Trophoblast cell (in vitro differentiated cells and primary cell): ENCODE data around the gene CDC14C.

Source experiments
- DNase-seq, 2 donors: peaks; one replicate each; pipeline ENCODE4 v3.0.0-alpha.2; 2016
- H2AFZ ChIP-seq: 2 replicates; pipeline ENCODE4 v1.6.1; 2013; ENCODE audit warnings: low read length, moderate library complexity, mild to moderate bottlenecking; ENCODE audit not compliant: insufficient read depth, poor library complexity
- H2AK5ac ChIP-seq: 2 replicates; pipeline ENCODE4 v1.6.1; 2013; ENCODE audit warnings: mild to moderate bottlenecking, low read length
- H2BK120ac ChIP-seq: 2 replicates; pipeline ENCODE4 v1.6.1; 2013; ENCODE audit warnings: low read length, mild to moderate bottlenecking, moderate library complexity; ENCODE audit not compliant: insufficient read depth, poor library complexity
- H2BK12ac ChIP-seq: 2 replicates; pipeline ENCODE4 v1.6.1; 2013; ENCODE audit warnings: mild to moderate bottlenecking, low read length, moderate library complexity
- H2BK5ac ChIP-seq: 2 replicates; pipeline ENCODE4 v1.6.1; 2013; ENCODE audit warnings: low read length, low read depth, moderate library complexity, mild to moderate bottlenecking; ENCODE audit not compliant: poor library complexity
- H3K14ac ChIP-seq: 2 replicates; pipeline ENCODE4 v1.6.1; 2013; ENCODE audit warnings: mild to moderate bottlenecking, low read length
- H3K18ac ChIP-seq: 2 replicates; pipeline ENCODE4 v1.6.1; 2013; ENCODE audit warnings: mild to moderate bottlenecking, low read length
- H3K23ac ChIP-seq: 2 replicates; pipeline ENCODE4 v1.6.1; 2013; ENCODE audit warnings: low read length
- H3K27ac ChIP-seq: 2 replicates; pipeline ENCODE4 v1.5.1; 2013; ENCODE audit warnings: low read depth, mild to moderate bottlenecking, inconsistent platforms, low read length, moderate library complexity
- H3K27me3 ChIP-seq: 2 replicates; pipeline ENCODE4 v1.6.1; 2013; ENCODE audit warnings: inconsistent platforms, mild to moderate bottlenecking, low read length, moderate library complexity; ENCODE audit not compliant: insufficient read depth
- H3K36me3 ChIP-seq, 2 experiments: 1 replicate in 1 of 2; 2 replicates in 1 of 2; pipeline ENCODE4 v1.6.1; 2013; ENCODE audit warnings: low read length in 2 of 2, mild to moderate bottlenecking in 2 of 2, moderate library complexity in 1 of 2; ENCODE audit not compliant: insufficient read depth in 2 of 2, control insufficient read depth in 1 of 2
- H3K4ac ChIP-seq: 2 replicates; pipeline ENCODE4 v1.6.1; 2013; ENCODE audit warnings: low read depth, mild to moderate bottlenecking, low read length, moderate library complexity
- H3K4me1 ChIP-seq, 2 experiments: 1 replicate in 1 of 2; 2 replicates in 1 of 2; pipeline ENCODE4 v1.6.1; 2013; ENCODE audit warnings: low read length in 2 of 2, mild to moderate bottlenecking in 2 of 2, moderate library complexity in 1 of 2; ENCODE audit not compliant: insufficient read depth in 2 of 2, control insufficient read depth in 1 of 2
- H3K4me2 ChIP-seq: 2 replicates; pipeline ENCODE4 v1.6.1; 2013; ENCODE audit warnings: inconsistent platforms, mild to moderate bottlenecking, low read length, moderate library complexity
- H3K4me3 ChIP-seq: 2 replicates; pipeline ENCODE4 v1.5.1; 2013; ENCODE audit warnings: mild to moderate bottlenecking, low read depth, low read length, inconsistent platforms
- H3K79me1 ChIP-seq: one replicate; pipeline ENCODE4 v1.6.1; 2013; ENCODE audit warnings: low read length
- H3K79me2 ChIP-seq: 2 replicates; pipeline ENCODE4 v1.6.1; 2013; ENCODE audit warnings: low read length, mild to moderate bottlenecking; ENCODE audit not compliant: control insufficient read depth, insufficient read depth, poor library complexity
- H3K9ac ChIP-seq: 2 replicates; pipeline ENCODE4 v1.6.1; 2013; ENCODE audit warnings: mild to moderate bottlenecking, low read length
- H3K9me3 ChIP-seq: 2 replicates; pipeline ENCODE4 v1.6.1; 2013; ENCODE audit warnings: low read depth, mild to moderate bottlenecking, control low read depth, inconsistent platforms, low read length; ENCODE audit not compliant: insufficient read depth
- H4K12ac ChIP-seq: 2 replicates; pipeline ENCODE4 v1.6.1; 2013; ENCODE audit warnings: low read depth, mild to moderate bottlenecking, low read length, moderate library complexity
- H4K8ac ChIP-seq: 2 replicates; pipeline ENCODE4 v1.6.1; 2013; ENCODE audit warnings: low read depth, mild to moderate bottlenecking, low read length, moderate library complexity
- H4K91ac ChIP-seq: one replicate; pipeline ENCODE4 v1.6.1; 2013; ENCODE audit warnings: low read depth, mild to moderate bottlenecking, low read length, moderate library complexity
- WGBS: extraction: QIAGEN DNeasy Blood & Tissue Kit; methylation state at CpG from one replicate; pipeline ENCODE4 v1.1.7; 2013; ENCODE audit warnings: missing lambda C conversion rate; ENCODE audit not compliant: insufficient read length, insufficient coverage; ENCODE audit errors: extremely low coverage; 5-methylcytosine and 5-hydroxymethylcytosine counted together

CDC14C gene

GRCh38 chr7:48971173-48971572 is 46.8 kb downstream of the CDC14C start:
- no peak overlapping the region for H2AFZ ChIP-seq
- H4K12ac ChIP-seq: no peak overlapping the region
- no peak overlapping the region for H3K27ac ChIP-seq
- no peak overlapping the region for H2BK12ac ChIP-seq
- no peak overlapping the region for H3K14ac ChIP-seq
- H3K4me3 ChIP-seq: no peak overlapping the region
- no peak overlapping the region for H3K23ac ChIP-seq
- no peaks in the 10 kb centered on the region for H3K79me1 ChIP-seq
- no peaks in the 10 kb centered on the region for H3K9me3 ChIP-seq
- WGBS: no CpG with 5 or more reads among the region's 1 CpG
- H2BK120ac ChIP-seq: no peak overlapping the region
- H2AK5ac ChIP-seq: no peak overlapping the region
- no peak overlapping the region for H3K18ac ChIP-seq
- no peak overlapping the region for H4K8ac ChIP-seq
- H2BK5ac ChIP-seq: no peak overlapping the region
- H3K4ac ChIP-seq: no peak overlapping the region
- H3K36me3 ChIP-seq: no peaks in the 10 kb centered on the region
- no peaks in the 10 kb centered on the region for H3K27me3 ChIP-seq
- no peak overlapping the region for H4K91ac ChIP-seq
- DNase-seq: no peak
- H3K4me2 ChIP-seq: no peak overlapping the region
- H3K9ac ChIP-seq: no peak overlapping the region
- no peaks in the 10 kb centered on the region for H3K79me2 ChIP-seq
- H3K4me1 ChIP-seq: no peaks in the 10 kb centered on the region

DNA sequence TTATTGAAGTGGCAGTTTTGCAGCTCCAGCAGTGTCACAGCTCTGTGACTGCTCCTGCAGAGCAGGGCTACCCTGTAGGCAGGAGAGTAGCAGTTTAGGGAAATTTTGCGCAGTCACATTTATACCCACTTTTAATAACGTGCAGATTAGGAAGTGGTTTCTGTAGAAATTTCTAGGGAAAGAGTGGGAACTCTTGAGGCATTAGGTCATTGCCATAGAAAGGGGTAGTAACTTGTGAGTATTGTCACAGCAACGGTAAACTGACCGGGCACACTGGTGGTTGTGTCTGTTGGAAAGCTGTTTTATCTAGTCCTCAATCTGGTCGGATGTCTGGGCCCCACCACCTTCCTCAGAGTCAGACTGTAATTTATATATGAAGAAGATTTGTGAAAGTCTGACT is 51.9 kb downstream of the CDC14C start:
- H3K27ac ChIP-seq: no peak overlapping the region
- no CpG with 5 or more reads among the region's 5 CpGs for WGBS
- no peak overlapping the region for H3K4me2 ChIP-seq
- no peak for DNase-seq
- no peak overlapping the region for H3K4me3 ChIP-seq
- no peaks in the 10 kb centered on the region for H3K79me2 ChIP-seq
- no peak overlapping the region for H4K8ac ChIP-seq
- H4K91ac ChIP-seq: no peak overlapping the region
- no peak overlapping the region for H3K4ac ChIP-seq
- H3K4me1 ChIP-seq: no peaks in the 10 kb centered on the region
- H3K14ac ChIP-seq: no peak overlapping the region
- no peak overlapping the region for H2BK5ac ChIP-seq
- H4K12ac ChIP-seq: no peak overlapping the region
- no peak overlapping the region for H2BK120ac ChIP-seq
- H3K23ac ChIP-seq: no peak overlapping the region
- H3K9ac ChIP-seq: no peak overlapping the region
- H2AK5ac ChIP-seq: no peak overlapping the region
- H3K79me1 ChIP-seq: no peaks in the 10 kb centered on the region
- no peak overlapping the region for H2BK12ac ChIP-seq
- no peak overlapping the region for H2AFZ ChIP-seq
- no peaks in the 10 kb centered on the region for H3K9me3 ChIP-seq
- H3K18ac ChIP-seq: no peak overlapping the region
- no peaks in the 10 kb centered on the region for H3K27me3 ChIP-seq
- no peaks in the 10 kb centered on the region for H3K36me3 ChIP-seq

GRCh38 chr7:48976850-48977249 is 52.5 kb downstream of the CDC14C start:
- Histone ChIP-seq H4K91ac (no peak overlapping the region), H3K36me3 (no peaks in the 10 kb centered on the region), H3K4ac (no peak overlapping the region), H3K27me3 (no peaks in the 10 kb centered on the region), H3K4me1 (no peaks in the 10 kb centered on the region), H2BK12ac (no peak overlapping the region), H3K9ac (no peak overlapping the region), H4K8ac (no peak overlapping the region), H3K14ac (no peak overlapping the region), H3K4me3 (no peak overlapping the region), H3K27ac (no peak overlapping the region), H2AFZ (no peak overlapping the region), H4K12ac (no peak overlapping the region), H3K18ac (no peak overlapping the region), H2BK120ac (no peak overlapping the region), H3K23ac (no peak overlapping the region), H2BK5ac (no peak overlapping the region), H3K9me3 (no peaks in the 10 kb centered on the region), H2AK5ac (no peak overlapping the region), H3K79me2 (no peaks in the 10 kb centered on the region), H3K4me2 (no peak overlapping the region), H3K79me1 (no peaks in the 10 kb centered on the region)
- WGBS: no CpG with 5 or more reads among the region's 5 CpGs
- no peak for DNase-seq
